Heart right ventricle (tissue), 16 donors: ENCODE data around the gene PRSS50. TPM values are rescaled to one million over a fixed set of nuclear protein-coding genes. Genes with fewer than 3 reads are reported as not detected.

Experiments used
- ATAC-seq, 8 donors: fragments of 200-7000 bp; cut with Tn5 transposase; one replicate each; pipeline ENCODE4 v1.9.1; 2020; ENCODE audit warnings: mild to moderate bottlenecking in 8 of 8, moderate library complexity in 8 of 8, moderate number of reproducible peaks in 1 of 8
- DNase-seq, 2 donors: peaks; one replicate each; pipeline ENCODE4 v3.0.0-alpha.2; 2020
- H3K27ac ChIP-seq, 10 donors: fragments of 200-600 bp; sonication (generic) in 2 of 10; one replicate each; pipeline versions ENCODE4 v1.5.0 to v1.8.0; 2020 to 2022; ENCODE audit warnings: mild to moderate bottlenecking in 3 of 10
- H3K27me3 ChIP-seq, 7 donors: fragments of 200-600 bp; one replicate each; pipeline ENCODE4 v1.8.0; 2021 to 2022; ENCODE audit warnings: mild to moderate bottlenecking in 2 of 7
- H3K36me3 ChIP-seq, 9 donors: fragments of 200-600 bp; sonication (generic) in 1 of 9; one replicate each; pipeline versions ENCODE4 v1.5.0 to v1.8.0; 2020 to 2022; ENCODE audit warnings: mild to moderate bottlenecking in 2 of 9
- H3K4me1 ChIP-seq, 9 donors: fragments of 200-600 bp; sonication (generic) in 1 of 9; one replicate each; pipeline versions ENCODE4 v1.5.0 to v1.8.0; 2020 to 2022; ENCODE audit warnings: mild to moderate bottlenecking in 4 of 9
- H3K4me3 ChIP-seq, 10 donors: fragments of 200-600 bp; sonication (generic) in 2 of 10; one replicate each; pipeline versions ENCODE4 v1.5.0 to v1.8.0; 2020 to 2022; ENCODE audit warnings: mild to moderate bottlenecking in 7 of 10, moderate library complexity in 2 of 10
- H3K9me3 ChIP-seq, 11 donors: fragments of 200-600 bp in 10 of 11; sonication (generic) in 2 of 11; one replicate each; pipeline versions ENCODE4 v1.5.0 to v1.8.0; 2013 to 2022; ENCODE audit warnings: mild to moderate bottlenecking in 2 of 11, control low read depth in 1 of 11, moderate library complexity in 1 of 11
- CTCF ChIP-seq, 9 donors: fragments of 200-600 bp; sonication (generic) in 2 of 9; IDR thresholded peaks; one replicate each; pipeline versions ENCODE4 v1.5.0 to v1.8.0; 2021 to 2022; ENCODE audit warnings: antibody characterized with exemption in 9 of 9, mild to moderate bottlenecking in 5 of 9, moderate library complexity in 1 of 9
- WGBS, 2 donors: extraction: QIAGEN DNeasy Blood & Tissue Kit; methylation state at CpG; one replicate each; pipeline ENCODE4 v1.1.7; 2013; ENCODE audit warnings: inconsistent platforms in 1 of 2; 5-methylcytosine and 5-hydroxymethylcytosine counted together
- intact Hi-C, 10 donors: fragments of 100-400 bp; cut with DNase I; formaldehyde crosslinking; loops; one replicate each; pipeline versions ENCODE4 v1.11.1 to v1.14.2; 2022
- polyA plus RNA-seq, 2 donors: library from polyadenylated mRNA; stranded (reverse); fragments of 200-250 nt; gene quantifications; one replicate each; pipeline ENCODE4 v1.2.3, GENCODE V29; 2013
- total RNA-seq, 10 donors: library from RNA; stranded (reverse); fragmentation: NEBNext Ultra II Directional in 3 of 10; extraction: Animal tissue kit (Norgen Biotek cat#: 25700) in 3 of 10; gene quantifications; one replicate each; pipeline versions ENCODE4 v1.2.1 to v1.2.4, GENCODE V29; 2021 to 2023
- donor health status: Arrhythmogenic right ventricular cardiomyopathy.
- donor health status: ischemic (EF 13 %, LVEDD 7.1; RV severe dilation, severe dysfunction).
- donor health status: healthy with polysubstance abuse.
- donor health status: DM: no; HTN: yes; CAD: no.
- donor health status: DM: no; HTN: no; CAD: no.
- donor health status: ischemic (EF 25% LVEDD 6.9; RV normal size, moderate dysfunction).
- donor health status: ischemic (EF 25% LVEDD 5.7; RV mildly dilated, moderate dysfunction).
- donor health status: healthy.
- donor health status: DM: yes; HTN: yes; CAD: no.
- donor health status: Ischemic cardiomyopathy.
- donor health status: ischemic (EF 35%, LVEDD 5.7; RV mildly dilated, moderate dysfunction).
- donor health status: nonischemic (EF 11% LVEDD 7.7; RV severe dilation, severe dysfunction).
- donor health status: DM: yes; HTN: yes; CAD: no.
- donor health status: PGD.
- donor health status: ischemic (EF 29% LVEDD 5.4; RV normal size, mild dysfunction).
- donor health status: nonischemic (EF 23%, LVEDD 6.1; RV moderate dilation, normal function).

Gene PRSS50
- total and polyA plus RNA-seq, 12 donors: 0.09 to 0.88 (median 0.31) TPM; not detected in 2

- TF ChIP-seq CTCF (IDR thresholded peaks at IDR 0.05): no peak
- Histone ChIP-seq H3K4me1 (no peaks in the 10 kb centered on the region), H3K27ac (no peak overlapping the region), H3K27me3 (peaks cover 0 to 24% (median 11%) of the 10 kb centered on the region in 7 donors), H3K9me3 (peaks cover 0 to 2% (median 0%) of the 10 kb centered on the region in 11 donors), H3K36me3 (no peaks in the 10 kb centered on the region), H3K4me3 (no peak overlapping the region)
- ATAC-seq (no peak), DNase-seq (no peak)
- WGBS, 2 donors: 91% methylated on average over 5 of the region's 5 CpGs
- intact Hi-C loops: no loop called here
Observed at GRCh38 chr3:46722443-46722842, 4.8 kb upstream of the PRSS50 start.

GRCh38 chr3:46721009-46721408 lies 3.3 kb upstream of the PRSS50 start:
- WGBS, 2 donors: 71 to 98% methylated on average over 2 of the region's 2 CpGs
- intact Hi-C loops: no loop called here
- ATAC-seq: no peak

GRCh38 chr3:46719735-46720271 lies 2.1 kb upstream of the PRSS50 start:
- ATAC-seq (no peak), DNase-seq (no peak)
- Histone ChIP-seq H3K4me1 (no peaks in the 10 kb centered on the region), H3K36me3 (no peaks in the 10 kb centered on the region), H3K27ac (no peak overlapping the region), H3K27me3 (peaks cover 0 to 30% (median 13%) of the 10 kb centered on the region in 7 donors), H3K9me3 (peaks cover 0 to 2% (median 0%) of the 10 kb centered on the region in 11 donors), H3K4me3 (no peak overlapping the region)
- intact Hi-C loops: loop anchor here in 1 of 10 donors (10.0 kb wide), 1 partner anchor 605 kb away; no protein-coding TSS in a partner anchor
- WGBS, 2 donors: 84 to 98% methylated on average over 4 of the region's 4 CpGs
- no peak for TF ChIP-seq CTCF (IDR thresholded peaks at IDR 0.05)

More at GRCh38 chr3:46721009-46721408, 3.3 kb upstream of the PRSS50 start:
- H3K27me3 ChIP-seq: peaks cover 0 to 26% (median 13%) of the 10 kb centered on the region in 7 donors
- TF ChIP-seq CTCF (IDR thresholded peaks at IDR 0.05): no peak
- no peaks in the 10 kb centered on the region for H3K4me1 ChIP-seq
- no peak overlapping the region for H3K27ac ChIP-seq
- H3K4me3 ChIP-seq: no peak overlapping the region
- peaks cover 0 to 2% (median 0%) of the 10 kb centered on the region in 11 donors for H3K9me3 ChIP-seq
- no peak for DNase-seq
- H3K36me3 ChIP-seq: no peaks in the 10 kb centered on the region

- Histone ChIP-seq H3K27ac (no peak overlapping the region), H3K4me1 (no peaks in the 10 kb centered on the region), H3K9me3 (peaks cover 0 to 2% (median 0%) of the 10 kb centered on the region in 11 donors), H3K4me3 (no peak overlapping the region), H3K36me3 (no peaks in the 10 kb centered on the region), H3K27me3 (peaks cover 0 to 30% (median 13%) of the 10 kb centered on the region in 7 donors)
- ATAC-seq (no peak), DNase-seq (no peak)
- no peak for TF ChIP-seq CTCF (IDR thresholded peaks at IDR 0.05)
- intact Hi-C loops: loop anchor here in 1 of 10 donors (10.0 kb wide), 1 partner anchor 606 kb away; no protein-coding TSS in a partner anchor
- WGBS, 2 donors: 72 to 77% methylated on average over 2 of the region's 2 CpGs
Observed at GRCh38 chr3:46719044-46719565, 1.4 kb upstream of the PRSS50 start.
